Measurements from ENCODE around the gene GBP6. TPM values are rescaled to one million over a fixed set of nuclear protein-coding genes. Genes with fewer than 3 reads are reported as not detected.
"Not testable (repeated sequence)": the region's sequence is repeated elsewhere in the genome, so short reads cannot be mapped to it uniquely, and the experiment has no call there.

Gene GBP6
- total RNA-seq, 1 donor from 2014 or later: 0.14 TPM

DNA sequence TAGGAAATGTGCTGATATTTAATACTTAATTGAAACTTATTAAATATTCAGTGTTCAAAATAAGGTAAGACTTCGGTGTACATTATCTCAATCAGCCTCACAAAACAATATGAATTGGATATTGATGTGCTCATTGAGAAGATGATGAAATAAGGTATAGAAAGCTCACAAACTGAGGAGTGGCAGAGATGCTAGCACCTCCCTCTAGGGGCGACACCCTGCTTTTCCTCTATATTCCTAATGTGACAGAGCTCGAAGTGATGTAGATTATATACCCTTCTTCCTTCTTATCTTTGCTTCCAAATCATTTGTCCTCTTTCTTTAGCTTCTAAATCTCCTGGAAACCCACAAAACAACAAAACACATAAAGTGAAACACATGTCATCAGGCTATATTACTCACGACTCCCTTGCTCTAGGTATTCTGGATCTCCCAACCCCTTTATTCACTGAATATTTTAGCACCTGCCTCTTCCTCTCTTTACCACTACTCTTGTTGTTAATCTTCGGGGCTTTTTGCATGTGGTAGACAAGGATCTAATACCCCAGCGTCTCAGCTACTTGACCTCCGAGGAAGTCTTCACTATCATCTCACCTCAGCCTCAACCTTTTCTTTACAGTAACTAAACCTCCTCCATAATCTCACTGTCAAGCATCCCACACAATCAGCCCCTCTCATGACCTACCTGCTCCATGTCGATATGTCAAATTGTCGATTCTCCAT, 70.4 kb downstream of the GBP6 start:
- DNase-seq (ENCODE audit: missing footprints): not testable (repeated sequence)

More for the DNA sequence above, 70.4 kb downstream of the GBP6 start:
- ATAC-seq; intact Hi-C loops (cut with DNase I): not testable (repeated sequence)

Other genes with a start within 250 kb of the GBP6 start
- gene GBP2, start 237.9 kb upstream of the GBP6 start, total RNA-seq: 13.1 TPM
- gene GBP7, start 188.1 kb upstream of the GBP6 start, total RNA-seq: not detected
- 5.9 TPM for gene GBP4, start 165.1 kb upstream of the GBP6 start, total RNA-seq
- 0.68 TPM for gene GBP5, start 91.2 kb upstream of the GBP6 start, total RNA-seq
- gene LRRC8B, start 160.8 kb downstream of the GBP6 start, total RNA-seq: 3.8 TPM

Measured in Right ventricle myocardium inferior (tissue), 1 donor.